Measurements from ENCODE around the gene WDR72. TPM values are rescaled to one million over a fixed set of nuclear protein-coding genes. Genes with fewer than 3 reads are reported as not detected.

The WDR72 gene
- total RNA-seq, 6 donors from 2014 or later, result 0.30 to 7.0 (median 2.5) TPM

DNA sequence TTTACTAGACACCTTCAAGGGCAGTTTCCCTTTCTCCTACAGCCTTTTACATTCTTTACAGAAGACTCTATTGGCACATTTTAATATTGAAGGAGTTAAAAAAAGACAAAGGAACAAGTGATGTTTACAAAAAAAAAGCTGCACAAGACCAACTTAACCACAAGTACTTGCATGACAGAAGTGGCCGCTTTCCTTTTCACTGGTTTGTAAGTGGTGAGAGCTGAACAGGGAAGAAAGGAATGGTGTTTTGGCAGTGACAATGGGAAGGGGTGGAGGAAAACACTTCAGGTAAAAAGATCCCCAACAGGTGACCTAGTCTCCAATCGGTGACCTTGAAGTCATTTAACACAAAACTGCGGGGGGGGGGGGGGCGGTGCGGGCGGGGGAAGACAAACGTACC is 1.1 kb downstream of the WDR72 start:
- H3K36me3 ChIP-seq, result no peaks in the 10 kb centered on the region
- no peak for TF ChIP-seq EP300 (IDR thresholded peaks at IDR 0.05)
- TF ChIP-seq, protein P1, sequence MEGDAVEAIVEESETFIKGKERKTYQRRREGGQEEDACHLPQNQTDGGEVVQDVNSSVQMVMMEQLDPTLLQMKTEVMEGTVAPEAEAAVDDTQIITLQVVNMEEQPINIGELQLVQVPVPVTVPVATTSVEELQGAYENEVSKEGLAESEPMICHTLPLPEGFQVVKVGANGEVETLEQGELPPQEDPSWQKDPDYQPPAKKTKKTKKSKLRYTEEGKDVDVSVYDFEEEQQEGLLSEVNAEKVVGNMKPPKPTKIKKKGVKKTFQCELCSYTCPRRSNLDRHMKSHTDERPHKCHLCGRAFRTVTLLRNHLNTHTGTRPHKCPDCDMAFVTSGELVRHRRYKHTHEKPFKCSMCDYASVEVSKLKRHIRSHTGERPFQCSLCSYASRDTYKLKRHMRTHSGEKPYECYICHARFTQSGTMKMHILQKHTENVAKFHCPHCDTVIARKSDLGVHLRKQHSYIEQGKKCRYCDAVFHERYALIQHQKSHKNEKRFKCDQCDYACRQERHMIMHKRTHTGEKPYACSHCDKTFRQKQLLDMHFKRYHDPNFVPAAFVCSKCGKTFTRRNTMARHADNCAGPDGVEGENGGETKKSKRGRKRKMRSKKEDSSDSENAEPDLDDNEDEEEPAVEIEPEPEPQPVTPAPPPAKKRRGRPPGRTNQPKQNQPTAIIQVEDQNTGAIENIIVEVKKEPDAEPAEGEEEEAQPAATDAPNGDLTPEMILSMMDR (IDR thresholded peaks at IDR 0.05), result no peak
- TF ChIP-seq POLR2AphosphoS5 (IDR thresholded peaks at IDR 0.05), result no peak
- no peak for TF ChIP-seq POLR2A (IDR thresholded peaks at IDR 0.05)
- ATAC-seq (ENCODE audit: low FRiP score in 2 of 2) (no peak), DNase-seq (no peak)
- no peak overlapping the region for H3K27ac ChIP-seq
- H3K4me3 ChIP-seq, result peak overlapping the region in 2 of 4 donors; percentile 52 to 56
- H3K4me1 ChIP-seq, result peaks cover 0 to 7% (median 0%) of the 10 kb centered on the region in 4 donors
- H3K9me3 ChIP-seq, result no peaks in the 10 kb centered on the region
- peaks cover 0 to 6% (median 0%) of the 10 kb centered on the region in 4 donors for H3K27me3 ChIP-seq
- 11 to 19% methylated on average over 4 to 7 of the region's 7 CpGs for WGBS, 2 donors

GRCh38 chr15:53757906-53758305 is 1.6 kb downstream of the WDR72 start:
- Histone ChIP-seq H3K4me1 (peaks cover 0 to 7% (median 0%) of the 10 kb centered on the region in 4 donors), H3K27me3 (peaks cover 0 to 6% (median 0%) of the 10 kb centered on the region in 4 donors), H3K4me3 (no peak overlapping the region), H3K9me3 (no peaks in the 10 kb centered on the region), H3K36me3 (no peaks in the 10 kb centered on the region), H3K27ac (no peak overlapping the region)
- no peak for TF ChIP-seq POLR2A (IDR thresholded peaks at IDR 0.05)
- TF ChIP-seq POLR2AphosphoS5 (IDR thresholded peaks at IDR 0.05), result no peak
- TF ChIP-seq, protein P1 (IDR thresholded peaks at IDR 0.05), result no peak
- no peak for TF ChIP-seq EP300 (IDR thresholded peaks at IDR 0.05)
- 69 to 76% methylated on average over 6 of the region's 6 CpGs for WGBS, 2 donors
- no peak for ATAC-seq (ENCODE audit: low FRiP score in 2 of 2)
- DNase-seq, result no peak

GRCh38 chr15:53753813-53754212 is 5.7 kb downstream of the WDR72 start:
- H3K4me1 ChIP-seq, result no peaks in the 10 kb centered on the region
- WGBS, 2 donors, result 80 to 92% methylated on average over 1 of the region's 1 CpG
- no peak for DNase-seq
- no peaks in the 10 kb centered on the region for H3K9me3 ChIP-seq
- H3K36me3 ChIP-seq, result no peaks in the 10 kb centered on the region
- ATAC-seq (ENCODE audit: low FRiP score in 2 of 2), result no peak
- no peak overlapping the region for H3K4me3 ChIP-seq
- no peak overlapping the region for H3K27ac ChIP-seq
- H3K27me3 ChIP-seq, result no peaks in the 10 kb centered on the region
- TF ChIP-seq, protein P1 (IDR thresholded peaks at IDR 0.05), result no peak
- TF ChIP-seq POLR2AphosphoS5 (IDR thresholded peaks at IDR 0.05) (no peak), EP300 (IDR thresholded peaks at IDR 0.05) (no peak), POLR2A (IDR thresholded peaks at IDR 0.05) (no peak)

- Histone ChIP-seq H3K36me3 (no peaks in the 10 kb centered on the region), H3K27ac (no peak overlapping the region), H3K4me1 (no peaks in the 10 kb centered on the region), H3K27me3 (no peaks in the 10 kb centered on the region), H3K4me3 (no peak overlapping the region), H3K9me3 (no peaks in the 10 kb centered on the region)
- DNase-seq, result no peak
- TF ChIP-seq POLR2AphosphoS5 (IDR thresholded peaks at IDR 0.05), result no peak
- TF ChIP-seq, protein P1 (IDR thresholded peaks at IDR 0.05), result no peak
- no peak for TF ChIP-seq EP300 (IDR thresholded peaks at IDR 0.05)
- TF ChIP-seq POLR2A (IDR thresholded peaks at IDR 0.05), result no peak
- no peak for ATAC-seq (ENCODE audit: low FRiP score in 2 of 2)
- 70 to 83% methylated on average over 4 of the region's 4 CpGs for WGBS, 2 donors
Observed at GRCh38 chr15:53752406-53752805, 7.1 kb downstream of the WDR72 start.

- Histone ChIP-seq H3K27me3 (no peaks in the 10 kb centered on the region), H3K4me3 (no peak overlapping the region), H3K27ac (no peak overlapping the region), H3K4me1 (no peaks in the 10 kb centered on the region), H3K36me3 (no peaks in the 10 kb centered on the region), H3K9me3 (no peaks in the 10 kb centered on the region)
- 75 to 77% methylated on average over 1 of the region's 1 CpG for WGBS, 2 donors
- DNase-seq (no peak), ATAC-seq (ENCODE audit: low FRiP score in 2 of 2) (no peak)
- TF ChIP-seq POLR2A (IDR thresholded peaks at IDR 0.05) (no peak), EP300 (IDR thresholded peaks at IDR 0.05) (no peak), POLR2AphosphoS5 (IDR thresholded peaks at IDR 0.05) (no peak)
- TF ChIP-seq, protein P1 (IDR thresholded peaks at IDR 0.05), result no peak
Observed at GRCh38 chr15:53747501-53748068, 11.9 kb downstream of the WDR72 start.
